Embryonic facial prominence (tissue), 1 donor: ENCODE data around the gene ADORA2A.
"Not testable (repeated sequence)": the region's sequence is repeated elsewhere in the genome, so short reads cannot be mapped to it uniquely, and the experiment has no call there.

Source experiments
- DNase-seq: peaks from one replicate; pipeline ENCODE4 v3.0.0-alpha.2; 2016; ENCODE audit errors: extremely low spot score

The ADORA2A gene

DNA sequence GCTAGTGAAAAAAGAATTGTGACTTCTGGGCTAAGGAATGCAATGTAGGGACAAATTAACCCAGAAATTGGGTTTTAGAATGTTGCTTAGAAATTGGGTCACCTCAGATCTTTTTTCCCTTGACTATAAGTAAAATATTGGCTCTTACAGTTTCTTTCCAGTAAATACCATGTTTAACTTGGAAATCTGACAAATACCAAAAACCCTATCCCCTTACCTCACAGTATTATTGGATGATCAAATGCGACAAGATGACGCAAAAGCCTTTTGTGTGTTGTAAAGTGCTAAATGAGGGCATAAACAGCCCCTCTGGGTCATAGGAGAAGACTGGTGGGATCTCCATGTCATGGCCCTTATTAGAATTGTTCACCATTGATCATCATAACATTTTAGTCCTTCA lies 61.6 kb downstream of the ADORA2A start:
- DNase-seq: no peak

DNA sequence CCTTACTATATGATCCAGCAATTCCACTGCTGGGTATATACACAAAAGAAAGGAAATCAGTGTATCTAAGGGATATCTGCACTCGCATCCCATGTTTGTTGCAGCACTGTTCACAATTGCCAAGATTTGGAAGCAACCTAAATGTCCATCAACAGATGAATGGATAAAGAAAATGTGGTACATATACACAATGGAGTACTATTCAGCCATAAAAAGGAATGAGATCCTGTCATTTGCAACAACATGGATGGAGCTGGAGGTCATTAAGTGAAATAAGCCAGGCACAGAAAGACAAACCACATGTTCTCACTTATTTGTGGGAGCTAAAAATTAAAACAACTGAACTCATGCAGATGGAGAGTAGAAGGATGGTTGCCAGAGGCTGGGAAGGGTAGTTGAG lies 62.0 kb downstream of the ADORA2A start:
- not testable (repeated sequence) for DNase-seq
